CD14-positive monocyte (primary cell): Measurements from ENCODE around the gene LPIN1. TPM values are rescaled to one million over a fixed set of nuclear protein-coding genes. Genes with fewer than 3 reads are reported as not detected.
A peak's percentile ranks its signal among the peaks of the same experiment; 100 is the strongest.

Experiments
- DNase-seq, 3 donors: peaks; one replicate each; pipeline ENCODE4 v3.0.0-alpha.2; 2011 to 2022
- H2AFZ ChIP-seq: 2 replicates; pipeline ENCODE4 v1.6.0; 2012; ENCODE audit warnings: mild to moderate bottlenecking, low read depth, low read length, inconsistent platforms; ENCODE audit not compliant: insufficient read depth, poor library complexity, severe bottlenecking
- H3K27ac ChIP-seq, 2 donors: 1 replicate in 1 of 2; 2 replicates in 1 of 2; pipeline ENCODE4 v1.5.1; 2012 to 2013; ENCODE audit warnings: low read length in 2 of 2, control low read depth in 1 of 2, inconsistent platforms in 1 of 2, low read depth in 1 of 2, mild to moderate bottlenecking in 1 of 2
- H3K27me3 ChIP-seq, 2 donors: one replicate each; pipeline versions ENCODE4 v1.6.0 to v1.6.1; 2011 to 2013; ENCODE audit warnings: low read length in 2 of 2; ENCODE audit not compliant: control insufficient read depth in 2 of 2, insufficient read depth in 2 of 2
- H3K36me3 ChIP-seq, 2 donors: replicated peaks in 1 of 2; 1 replicate in 1 of 2; 2 replicates in 1 of 2; pipeline versions ENCODE4 v1.5.1 to v1.6.1; 2012 to 2013; ENCODE audit warnings: low read length in 2 of 2, control low read depth in 1 of 2, inconsistent platforms in 1 of 2, mild to moderate bottlenecking in 1 of 2; ENCODE audit not compliant: insufficient read depth in 2 of 2, control insufficient read depth in 1 of 2
- H3K4me1 ChIP-seq, 2 donors: 1 replicate in 1 of 2; 2 replicates in 1 of 2; pipeline versions ENCODE4 v1.5.1 to v1.6.1; 2012 to 2013; ENCODE audit warnings: low read length in 2 of 2, control low read depth in 1 of 2, inconsistent platforms in 1 of 2, mild to moderate bottlenecking in 1 of 2, moderate library complexity in 1 of 2; ENCODE audit not compliant: insufficient read depth in 2 of 2, control insufficient read depth in 1 of 2
- H3K4me2 ChIP-seq: replicated peaks from 2 replicates; pipeline ENCODE3; 2012; ENCODE audit warnings: low read length, moderate library complexity, mild to moderate bottlenecking; ENCODE audit not compliant: poor library complexity, severe bottlenecking; ENCODE audit errors: extremely low read depth
- H3K4me3 ChIP-seq, 3 experiments: fragments of 200-600 bp in 1 of 3; sonication (generic) in 1 of 3; replicated peaks in 1 of 3; 1 replicate in 2 of 3; 2 replicates in 1 of 3; pipeline ENCODE4 v1.5.1; 2011 to 2013; ENCODE audit warnings: low read length in 3 of 3, mild to moderate bottlenecking in 3 of 3, control low read depth in 2 of 3, low read depth in 2 of 3, inconsistent platforms in 1 of 3, moderate library complexity in 1 of 3
- H3K79me2 ChIP-seq: 2 replicates; pipeline ENCODE4 v1.6.0; 2012; ENCODE audit warnings: mild to moderate bottlenecking, control low read depth, inconsistent platforms, low read length, moderate library complexity; ENCODE audit not compliant: insufficient read depth
- H3K9ac ChIP-seq: 2 replicates; pipeline ENCODE4 v1.6.0; 2017; ENCODE audit warnings: low read length, mild to moderate bottlenecking; ENCODE audit not compliant: insufficient read depth, poor library complexity, severe bottlenecking
- H3K9me3 ChIP-seq, 2 donors: replicated peaks in 1 of 2; 1 replicate in 1 of 2; 2 replicates in 1 of 2; pipeline versions ENCODE4 v1.5.1 to v1.6.1; 2012 to 2013; ENCODE audit warnings: low read length in 2 of 2, control low read depth in 1 of 2; ENCODE audit not compliant: control insufficient read depth in 1 of 2, insufficient read depth in 1 of 2
- H4K20me1 ChIP-seq: 2 replicates; pipeline ENCODE4 v1.6.0; 2012; ENCODE audit warnings: mild to moderate bottlenecking, low read length, control low read depth, moderate library complexity; ENCODE audit not compliant: insufficient read depth
- H3K27ac Mint-ChIP-seq, 7 donors: one replicate each; pipeline ENCODE4 v1.8.0; 2020; ENCODE audit warnings: mild to moderate bottlenecking in 7 of 7, mixed read lengths in 7 of 7, moderate library complexity in 6 of 7, inconsistent platforms in 2 of 7
- H3K27me3 Mint-ChIP-seq, 3 donors: one replicate each; pipeline ENCODE4 v1.8.0; 2021 to 2022; ENCODE audit warnings: low read depth in 3 of 3, mild to moderate bottlenecking in 3 of 3, mixed read lengths in 3 of 3, moderate library complexity in 3 of 3, inconsistent platforms in 1 of 3
- H3K36me3 Mint-ChIP-seq, 2 donors: one replicate each; pipeline ENCODE4 v1.8.0; 2020; ENCODE audit warnings: mixed read lengths in 2 of 2, inconsistent platforms in 1 of 2, mild to moderate bottlenecking in 1 of 2
- H3K4me1 Mint-ChIP-seq: one replicate; pipeline ENCODE4 v1.8.0; 2020; ENCODE audit warnings: mild to moderate bottlenecking, mixed read lengths
- H3K4me3 Mint-ChIP-seq, 2 donors: one replicate each; pipeline ENCODE4 v1.8.0; 2020; ENCODE audit warnings: mild to moderate bottlenecking in 2 of 2, mixed read lengths in 2 of 2, moderate library complexity in 1 of 2
- H3K9me3 Mint-ChIP-seq, 7 donors: one replicate each; pipeline ENCODE4 v1.8.0; 2020 to 2022; ENCODE audit warnings: mixed read lengths in 7 of 7, mild to moderate bottlenecking in 6 of 7, moderate library complexity in 6 of 7, inconsistent platforms in 2 of 7
- WGBS: methylation state at CpG from one replicate; pipeline ENCODE4 v1.1.5; 2013; ENCODE audit warnings: missing lambda C conversion rate; ENCODE audit not compliant: insufficient coverage; 5-methylcytosine and 5-hydroxymethylcytosine counted together
- intact Hi-C, 2 donors: fragments of 100-400 bp; cut with micrococcal nuclease; formaldehyde crosslinking; loops; one replicate each; pipeline versions ENCODE4 v1.15.0 to v1.15.1; 2023
- polyA plus RNA-seq, 3 donors: library from polyadenylated mRNA; depleted of rRNA in 1 of 3; unstranded in 2 of 3; stranded (reverse) in 1 of 3; fragments of 300-500 nt in 2 of 3; fragments of >200 nt in 1 of 3; fragmentation: Illumina TruSeq in 2 of 3; gene quantifications; 1 replicate in 2 of 3; 2 replicates in 1 of 3; pipeline ENCODE4 v1.2.3, GENCODE V29; 2012 to 2021
- TF ChIP-seq, protein P1 (sequence below): fragments of 200-600 bp; IDR thresholded peaks from one replicate; pipeline ENCODE4 v1.8.0; 2022; ENCODE audit warnings: antibody characterized with exemption, mild to moderate bottlenecking

The LPIN1 gene
- polyA plus RNA-seq, 3 donors, result 1.8 to 17.6 (median 2.7) TPM

DNA sequence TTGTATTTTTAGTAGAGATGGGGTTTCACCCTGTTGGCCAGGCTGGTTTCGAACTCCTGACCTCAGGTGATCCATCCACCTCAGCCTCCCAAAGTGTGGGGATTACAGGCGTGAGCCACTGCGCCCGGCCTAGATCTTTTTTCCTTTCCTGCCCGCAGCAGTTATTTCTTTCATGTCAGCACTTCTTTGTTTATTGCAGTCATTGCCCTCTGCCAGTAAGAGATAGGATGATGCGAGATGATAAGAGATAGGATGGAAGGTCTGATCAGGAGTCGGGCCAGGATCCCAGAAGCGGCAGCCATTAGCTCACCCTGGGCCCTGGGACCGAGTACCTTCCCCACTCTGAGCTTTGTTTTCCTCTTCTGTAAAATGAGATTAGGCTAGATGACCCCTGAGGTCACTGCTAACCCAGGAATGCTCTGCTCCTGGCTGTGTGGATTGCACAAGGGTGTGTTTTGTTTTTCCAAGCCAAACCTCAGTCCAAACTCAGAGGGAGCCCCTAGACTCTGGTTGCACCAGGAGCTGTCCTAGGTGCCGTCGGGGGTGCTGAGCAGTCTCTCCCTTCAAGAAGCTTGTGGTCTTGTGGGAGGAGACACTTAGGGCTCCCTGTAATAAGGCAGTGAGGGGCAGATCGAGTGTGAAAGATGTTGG lies 63.3 kb downstream of the LPIN1 start:
- no peak overlapping the region for H3K4me3 Mint-ChIP-seq
- Histone ChIP-seq H3K9me3 (no peaks in the 10 kb centered on the region), H3K4me3 (no peak overlapping the region), H3K27ac (no peak overlapping the region), H3K79me2 (no peaks in the 10 kb centered on the region), H4K20me1 (no peaks in the 10 kb centered on the region), H3K27me3 (no peaks in the 10 kb centered on the region), H3K4me2 (no peak overlapping the region), H2AFZ (no peak overlapping the region), H3K4me1 (no peaks in the 10 kb centered on the region), H3K9ac (no peak overlapping the region), H3K36me3 (peaks cover 32 to 48% of the 10 kb centered on the region in 2 donors)
- no peak for DNase-seq
- no peaks in the 10 kb centered on the region for H3K4me1 Mint-ChIP-seq
- WGBS, result 94% methylated on average over 5 of the region's 12 CpGs
- peak overlapping the region in 2 of 7 donors; percentile 37 to 70 for H3K27ac Mint-ChIP-seq
- peaks cover 70 to 75% of the 10 kb centered on the region in 2 donors for H3K36me3 Mint-ChIP-seq
- intact Hi-C loops, result no loop called here
- peaks cover 0 to 2% (median 1%) of the 10 kb centered on the region in 3 donors for H3K27me3 Mint-ChIP-seq
- H3K9me3 Mint-ChIP-seq, result no peaks in the 10 kb centered on the region
- TF ChIP-seq, protein P1, sequence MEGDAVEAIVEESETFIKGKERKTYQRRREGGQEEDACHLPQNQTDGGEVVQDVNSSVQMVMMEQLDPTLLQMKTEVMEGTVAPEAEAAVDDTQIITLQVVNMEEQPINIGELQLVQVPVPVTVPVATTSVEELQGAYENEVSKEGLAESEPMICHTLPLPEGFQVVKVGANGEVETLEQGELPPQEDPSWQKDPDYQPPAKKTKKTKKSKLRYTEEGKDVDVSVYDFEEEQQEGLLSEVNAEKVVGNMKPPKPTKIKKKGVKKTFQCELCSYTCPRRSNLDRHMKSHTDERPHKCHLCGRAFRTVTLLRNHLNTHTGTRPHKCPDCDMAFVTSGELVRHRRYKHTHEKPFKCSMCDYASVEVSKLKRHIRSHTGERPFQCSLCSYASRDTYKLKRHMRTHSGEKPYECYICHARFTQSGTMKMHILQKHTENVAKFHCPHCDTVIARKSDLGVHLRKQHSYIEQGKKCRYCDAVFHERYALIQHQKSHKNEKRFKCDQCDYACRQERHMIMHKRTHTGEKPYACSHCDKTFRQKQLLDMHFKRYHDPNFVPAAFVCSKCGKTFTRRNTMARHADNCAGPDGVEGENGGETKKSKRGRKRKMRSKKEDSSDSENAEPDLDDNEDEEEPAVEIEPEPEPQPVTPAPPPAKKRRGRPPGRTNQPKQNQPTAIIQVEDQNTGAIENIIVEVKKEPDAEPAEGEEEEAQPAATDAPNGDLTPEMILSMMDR, result no peak

DNA sequence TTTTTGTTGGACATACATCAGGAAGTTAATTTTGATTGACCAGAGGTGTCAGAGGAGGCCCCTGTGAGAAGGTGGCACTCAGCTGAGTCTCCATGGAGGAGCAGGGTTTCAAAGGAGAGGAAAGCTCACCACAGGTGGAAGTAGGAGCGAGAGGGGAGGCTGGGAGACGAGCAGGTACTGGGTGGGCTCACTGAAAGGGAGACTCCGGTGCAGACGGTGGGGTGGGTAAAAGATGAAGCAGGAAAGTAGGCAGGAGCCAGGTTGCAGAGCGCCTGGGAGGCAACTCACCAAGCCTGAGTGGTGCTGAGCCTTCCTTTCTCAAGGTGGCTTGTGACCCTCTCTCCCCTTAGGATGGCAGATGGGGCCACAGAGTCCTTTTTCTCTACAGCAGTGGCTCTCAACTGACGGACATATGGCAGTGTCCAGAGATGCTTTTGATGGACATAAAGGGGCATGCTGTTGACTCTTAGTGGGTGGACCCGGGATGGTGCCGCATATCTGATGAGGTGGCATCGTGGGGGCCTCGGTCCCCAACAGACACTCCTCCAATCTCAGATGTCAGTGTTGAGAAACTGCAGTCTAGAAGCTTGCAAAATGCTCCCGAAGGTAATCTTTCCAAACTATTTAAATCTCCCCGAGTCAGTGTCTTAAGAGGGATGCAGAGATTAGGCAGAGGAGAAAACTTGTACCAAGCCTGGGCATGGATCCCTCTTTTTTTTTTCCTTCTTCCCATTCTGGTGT lies 64.0 kb downstream of the LPIN1 start:
- intact Hi-C loops, result no loop called here
- H3K4me2 ChIP-seq, result no peak overlapping the region
- no peak overlapping the region for H3K4me3 Mint-ChIP-seq
- peaks cover 69 to 73% of the 10 kb centered on the region in 2 donors for H3K36me3 Mint-ChIP-seq
- peaks cover 0 to 2% (median 1%) of the 10 kb centered on the region in 3 donors for H3K27me3 Mint-ChIP-seq
- H2AFZ ChIP-seq, result no peak overlapping the region
- no peak overlapping the region for H3K27ac ChIP-seq
- no peaks in the 10 kb centered on the region for H4K20me1 ChIP-seq
- H3K9me3 ChIP-seq, result no peaks in the 10 kb centered on the region
- DNase-seq, result no peak
- H3K4me1 ChIP-seq, result no peaks in the 10 kb centered on the region
- H3K27me3 ChIP-seq, result no peaks in the 10 kb centered on the region
- H3K9me3 Mint-ChIP-seq, result no peaks in the 10 kb centered on the region
- no peak overlapping the region for H3K4me3 ChIP-seq
- peaks cover 31 to 48% of the 10 kb centered on the region in 2 donors for H3K36me3 ChIP-seq
- H3K4me1 Mint-ChIP-seq, result no peaks in the 10 kb centered on the region
- TF ChIP-seq, protein P1, result no peak
- H3K27ac Mint-ChIP-seq, result peak overlapping the region in 2 of 7 donors; percentile 25 to 70
- no peak overlapping the region for H3K9ac ChIP-seq
- no peaks in the 10 kb centered on the region for H3K79me2 ChIP-seq
- 90% methylated on average over 5 of the region's 12 CpGs for WGBS
